HG03520 (cell line): ENCODE results near the gene MRAP2.
"Not testable (repeated sequence)": the region's sequence is repeated elsewhere in the genome, so short reads cannot be mapped to it uniquely, and the experiment has no call there.

Experiments
- ATAC-seq: cut with Tn5 transposase; IDR thresholded peaks from one replicate; pipeline ENCODE4 v1.9.1; 2021; ENCODE audit warnings: mild to moderate bottlenecking, moderate library complexity; ENCODE audit not compliant: unreplicated experiment

Gene MRAP2

DNA sequence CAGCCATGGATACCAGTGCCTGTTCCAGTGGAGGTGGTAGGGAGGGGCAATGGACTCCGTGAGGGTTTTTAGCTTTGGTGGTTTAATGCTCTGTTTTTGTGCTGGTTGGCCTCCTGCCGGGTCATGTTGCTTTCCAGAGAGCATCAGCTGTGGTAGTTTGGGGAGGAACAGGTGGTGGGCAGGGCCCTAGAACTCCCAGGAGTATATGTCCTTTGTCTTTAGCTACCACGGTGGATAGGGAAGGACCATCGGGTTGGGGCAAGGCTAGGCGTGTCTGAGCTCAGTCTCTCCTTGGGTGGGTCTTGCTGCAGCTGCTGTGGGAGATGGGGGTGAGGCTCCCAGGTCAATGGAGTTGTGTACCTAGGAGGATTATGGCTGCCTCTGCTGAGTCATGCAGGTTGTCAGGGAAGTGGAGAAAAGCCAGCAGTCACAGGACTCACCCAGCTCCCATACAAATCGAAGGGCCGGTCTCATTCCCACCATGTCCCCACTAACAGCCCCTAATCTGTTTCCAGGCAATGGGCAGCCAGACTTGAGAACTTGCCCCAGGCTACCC, 38.9 kb downstream of the MRAP2 start:
- no peak for ATAC-seq

- no peak for ATAC-seq
Measured at GRCh38 chr6:84074988-84075781, 41.6 kb downstream of the MRAP2 start.

DNA sequence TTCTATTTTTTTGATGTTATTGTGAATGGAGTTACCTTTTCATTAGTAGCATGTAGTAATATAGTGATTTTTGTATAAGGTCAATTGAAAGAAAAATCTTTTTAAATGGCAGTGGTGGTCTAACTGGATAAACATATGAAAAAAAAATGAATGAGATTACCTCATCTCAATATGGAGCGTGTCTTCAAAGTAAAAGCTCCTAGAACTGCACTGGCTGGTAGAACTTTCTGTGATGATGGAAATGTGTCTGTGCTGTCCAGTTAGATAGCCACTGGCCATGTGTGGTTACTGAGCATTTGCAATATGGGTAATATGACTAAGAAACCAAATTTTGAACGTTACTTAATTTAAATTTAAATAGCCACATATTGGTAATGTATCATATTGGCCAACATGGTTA, 44.1 kb downstream of the MRAP2 start:
- ATAC-seq: no peak

- ATAC-seq: no peak
Measured at GRCh38 chr6:84078335-84078734, 44.8 kb downstream of the MRAP2 start.

- ATAC-seq: no peak
Measured at GRCh38 chr6:84081222-84081621, 47.6 kb downstream of the MRAP2 start.

- no peak for ATAC-seq
Measured at GRCh38 chr6:84082689-84083265, 49.2 kb downstream of the MRAP2 start.

GRCh38 chr6:84084705-84085104, 51.1 kb downstream of the MRAP2 start:
- ATAC-seq: not testable (repeated sequence)

- no peak for ATAC-seq
Measured at GRCh38 chr6:84086056-84086455, 52.5 kb downstream of the MRAP2 start.

- ATAC-seq: no peak
Measured at GRCh38 chr6:84086545-84087429, 53.2 kb downstream of the MRAP2 start.

DNA sequence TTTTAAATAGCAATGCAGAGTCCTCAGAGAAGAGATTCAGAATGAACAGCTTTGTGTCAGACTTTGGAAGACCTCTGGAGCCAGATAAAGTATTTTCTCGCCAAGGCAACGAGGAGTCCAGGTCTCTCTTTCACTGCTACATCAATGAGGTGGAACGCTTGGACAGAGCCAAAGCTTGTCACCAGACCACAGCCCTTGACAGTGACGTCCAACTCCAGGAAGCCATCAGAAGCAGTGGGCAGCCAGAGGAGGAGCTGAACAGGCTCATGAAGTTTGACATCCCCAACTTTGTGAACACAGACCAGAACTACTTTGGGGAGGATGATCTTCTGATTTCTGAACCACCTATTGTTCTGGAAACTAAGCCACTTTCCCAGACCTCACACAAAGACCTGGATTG, 55.5 kb downstream of the MRAP2 start:
- no peak for ATAC-seq

DNA sequence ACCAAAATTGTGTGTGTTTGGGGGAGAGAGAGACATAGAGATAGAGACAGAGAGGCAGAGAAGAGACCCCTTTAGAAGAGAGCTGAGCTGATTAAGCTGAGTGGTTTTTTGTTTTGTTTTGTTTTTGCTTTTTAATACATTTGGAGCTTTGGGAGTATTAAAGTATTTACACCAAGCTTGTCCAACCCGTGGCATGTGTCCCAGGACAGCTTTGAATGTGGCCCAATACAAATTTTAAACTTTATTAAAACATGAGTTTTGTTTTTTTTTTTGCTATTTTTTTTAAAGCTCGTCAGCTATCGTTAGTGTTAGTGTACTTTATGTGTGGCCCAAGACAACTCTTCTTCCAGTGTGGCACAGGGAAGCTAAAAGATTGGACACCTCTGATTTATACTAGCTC, 56.0 kb downstream of the MRAP2 start:
- ATAC-seq: no peak

- no peak for ATAC-seq
Measured at GRCh38 chr6:84093441-84094435, 60.2 kb downstream of the MRAP2 start.

GRCh38 chr6:84095156-84095555, 61.6 kb downstream of the MRAP2 start:
- no peak for ATAC-seq

DNA sequence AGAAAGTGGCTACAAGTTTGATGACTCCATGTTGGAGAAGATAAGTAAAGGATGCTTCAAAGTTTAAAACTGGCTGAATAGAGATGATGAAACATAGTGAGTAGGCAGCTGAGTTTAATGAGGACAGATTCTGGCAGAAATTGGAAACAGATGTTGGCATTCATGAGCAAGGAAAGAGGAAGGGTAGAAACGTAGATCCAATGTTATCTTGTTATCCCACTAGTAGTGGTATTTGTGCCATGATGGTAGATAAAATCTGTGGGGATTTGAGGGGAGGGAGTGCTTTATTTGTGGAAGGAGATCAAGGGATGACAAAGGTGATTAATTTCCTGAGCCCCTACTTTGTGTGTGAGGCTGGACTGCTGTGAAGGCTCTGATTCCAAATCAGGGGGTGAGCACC, 69.5 kb downstream of the MRAP2 start:
- no peak for ATAC-seq

DNA sequence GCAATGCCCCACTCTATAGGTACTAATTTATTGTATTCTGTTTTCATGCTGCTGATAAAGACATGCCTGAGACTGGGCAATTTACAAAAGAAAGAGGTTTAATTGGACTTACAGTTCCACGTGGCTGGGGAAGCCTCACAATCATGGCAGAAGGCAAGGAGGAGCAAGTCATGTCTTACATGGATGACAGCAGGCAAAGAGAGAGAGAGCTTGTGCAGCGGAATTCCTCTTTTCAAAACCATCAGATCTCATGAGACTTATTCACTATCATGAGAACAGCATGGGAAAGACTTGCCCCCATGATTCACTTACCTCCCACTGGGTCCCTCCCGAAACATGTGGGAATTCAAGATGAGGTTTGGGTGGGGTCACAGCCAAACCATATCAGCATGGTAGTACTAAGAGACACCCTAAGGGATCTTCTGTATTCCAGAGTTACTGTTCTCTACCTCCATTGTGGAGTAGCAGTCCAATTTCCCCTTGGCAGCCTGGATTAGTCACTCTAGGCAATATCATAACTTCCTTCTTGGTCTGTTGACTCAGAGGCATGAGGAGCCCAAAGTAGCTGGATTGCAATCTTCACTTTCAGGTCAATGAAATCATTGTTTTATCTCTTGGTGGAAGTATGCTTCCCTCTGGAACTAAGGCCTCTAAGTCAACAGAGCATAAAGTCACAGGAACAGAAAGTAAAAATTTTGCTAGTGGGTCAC, 71.8 kb downstream of the MRAP2 start:
- ATAC-seq: not testable (repeated sequence)

- no peak for ATAC-seq
Measured at GRCh38 chr6:84107495-84107894, 73.9 kb downstream of the MRAP2 start.

DNA sequence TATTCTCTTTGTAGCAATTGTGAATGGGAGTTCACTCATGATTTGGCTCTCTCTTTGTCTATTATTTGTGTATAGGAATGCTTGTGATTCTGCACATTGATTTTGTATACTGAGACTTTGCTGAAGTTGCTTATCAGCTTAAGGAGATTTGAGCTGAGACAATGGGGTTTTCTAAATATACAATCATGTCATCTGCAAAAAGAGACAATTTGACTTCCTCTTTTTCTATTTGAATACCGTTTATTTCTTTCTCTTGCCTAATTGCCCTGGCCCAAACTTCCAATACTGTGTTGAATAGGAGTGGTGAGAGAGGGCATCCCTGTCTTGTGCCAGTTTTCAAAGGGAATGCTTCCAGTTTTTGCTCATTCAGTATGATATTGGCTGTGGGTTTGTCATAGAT, 77.8 kb downstream of the MRAP2 start:
- ATAC-seq: not testable (repeated sequence)

GRCh38 chr6:84114933-84115594, 81.5 kb downstream of the MRAP2 start:
- not testable (repeated sequence) for ATAC-seq

- ATAC-seq: no peak
Measured at GRCh38 chr6:84118191-84118590, 84.6 kb downstream of the MRAP2 start.
